ENCODE results near the gene OSBPL7. TPM values are rescaled to one million over a fixed set of nuclear protein-coding genes. Genes with fewer than 3 reads are reported as not detected.

OSBPL7 gene
- total RNA-seq, 1 donor from 2014 or later, result 14.4 TPM

DNA sequence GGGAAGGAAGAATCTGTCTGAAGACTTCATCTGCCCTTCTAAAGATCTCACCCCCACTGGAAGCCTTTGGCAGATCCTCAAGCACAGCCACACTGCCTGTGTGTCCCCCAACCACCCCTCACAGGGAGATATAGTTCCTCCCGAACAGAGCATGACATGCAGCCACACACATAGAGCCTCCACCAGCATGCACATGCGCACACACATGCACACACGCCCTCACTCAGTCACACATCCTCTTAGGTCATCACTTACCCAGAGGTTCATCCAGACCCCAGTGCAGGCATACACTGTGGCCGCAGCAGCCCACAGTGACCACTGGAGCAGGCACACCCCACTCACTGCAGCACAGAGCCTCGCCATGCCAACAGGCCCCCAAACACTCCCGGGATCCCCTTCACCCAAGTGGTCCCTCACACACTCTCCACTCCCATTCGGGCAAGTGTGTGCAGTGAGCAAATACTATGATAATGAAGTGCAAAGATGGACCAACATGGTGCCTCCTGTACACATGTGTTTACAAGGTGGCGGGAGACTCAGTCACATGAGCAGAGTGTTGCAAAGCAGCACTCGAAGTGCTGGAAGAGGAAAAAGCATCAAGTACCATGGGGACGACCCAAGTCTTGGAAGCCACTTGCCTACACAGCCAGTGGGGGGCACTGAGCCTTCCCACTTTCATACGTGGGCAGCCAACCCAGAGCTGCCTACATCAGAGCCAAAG is 46.4 kb upstream of the OSBPL7 start:
- no peaks in the 10 kb centered on the region for H3K9me3 ChIP-seq
- intact Hi-C loops (cut with DNase I), result no loop called here
- no peak for DNase-seq
- ATAC-seq, result no peak
- no peaks in the 10 kb centered on the region for H3K36me3 ChIP-seq
- H3K27ac ChIP-seq, result no peak overlapping the region
- H3K4me1 ChIP-seq, result no peaks in the 10 kb centered on the region
- H3K27me3 ChIP-seq, result peaks cover 17% of the 10 kb centered on the region
- TF ChIP-seq, protein P1, sequence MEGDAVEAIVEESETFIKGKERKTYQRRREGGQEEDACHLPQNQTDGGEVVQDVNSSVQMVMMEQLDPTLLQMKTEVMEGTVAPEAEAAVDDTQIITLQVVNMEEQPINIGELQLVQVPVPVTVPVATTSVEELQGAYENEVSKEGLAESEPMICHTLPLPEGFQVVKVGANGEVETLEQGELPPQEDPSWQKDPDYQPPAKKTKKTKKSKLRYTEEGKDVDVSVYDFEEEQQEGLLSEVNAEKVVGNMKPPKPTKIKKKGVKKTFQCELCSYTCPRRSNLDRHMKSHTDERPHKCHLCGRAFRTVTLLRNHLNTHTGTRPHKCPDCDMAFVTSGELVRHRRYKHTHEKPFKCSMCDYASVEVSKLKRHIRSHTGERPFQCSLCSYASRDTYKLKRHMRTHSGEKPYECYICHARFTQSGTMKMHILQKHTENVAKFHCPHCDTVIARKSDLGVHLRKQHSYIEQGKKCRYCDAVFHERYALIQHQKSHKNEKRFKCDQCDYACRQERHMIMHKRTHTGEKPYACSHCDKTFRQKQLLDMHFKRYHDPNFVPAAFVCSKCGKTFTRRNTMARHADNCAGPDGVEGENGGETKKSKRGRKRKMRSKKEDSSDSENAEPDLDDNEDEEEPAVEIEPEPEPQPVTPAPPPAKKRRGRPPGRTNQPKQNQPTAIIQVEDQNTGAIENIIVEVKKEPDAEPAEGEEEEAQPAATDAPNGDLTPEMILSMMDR (IDR thresholded peaks at IDR 0.05), result no peak
- H3K4me3 ChIP-seq, result no peak overlapping the region

DNA sequence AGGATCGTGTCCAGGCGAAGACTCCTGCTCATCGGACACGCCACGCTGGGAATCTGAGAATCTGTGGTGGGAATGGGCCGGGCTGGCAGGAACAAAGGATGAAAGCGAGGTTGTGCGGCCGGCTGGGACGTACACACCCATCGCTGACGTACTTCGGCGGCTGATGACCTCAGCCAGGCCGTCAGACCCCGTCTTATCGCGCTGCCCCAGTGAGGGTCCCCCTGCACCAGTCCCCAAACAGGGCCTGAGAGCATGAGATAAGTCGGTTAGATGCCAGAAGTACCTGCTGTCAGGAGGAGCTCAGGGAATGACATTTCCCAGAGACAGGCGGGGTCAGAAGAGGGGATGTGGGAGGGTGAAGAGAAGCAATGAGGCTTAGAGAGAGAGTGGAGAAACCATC is 45.3 kb upstream of the OSBPL7 start:
- no peak for ATAC-seq
- H3K27ac ChIP-seq, result no peak overlapping the region
- TF ChIP-seq, protein P1 (IDR thresholded peaks at IDR 0.05), result no peak
- no peaks in the 10 kb centered on the region for H3K4me1 ChIP-seq
- H3K36me3 ChIP-seq, result no peaks in the 10 kb centered on the region
- no peaks in the 10 kb centered on the region for H3K9me3 ChIP-seq
- peaks cover 7% of the 10 kb centered on the region for H3K27me3 ChIP-seq
- H3K4me3 ChIP-seq, result no peak overlapping the region
- intact Hi-C loops (cut with DNase I), result no loop called here
- DNase-seq, result no peak

DNA sequence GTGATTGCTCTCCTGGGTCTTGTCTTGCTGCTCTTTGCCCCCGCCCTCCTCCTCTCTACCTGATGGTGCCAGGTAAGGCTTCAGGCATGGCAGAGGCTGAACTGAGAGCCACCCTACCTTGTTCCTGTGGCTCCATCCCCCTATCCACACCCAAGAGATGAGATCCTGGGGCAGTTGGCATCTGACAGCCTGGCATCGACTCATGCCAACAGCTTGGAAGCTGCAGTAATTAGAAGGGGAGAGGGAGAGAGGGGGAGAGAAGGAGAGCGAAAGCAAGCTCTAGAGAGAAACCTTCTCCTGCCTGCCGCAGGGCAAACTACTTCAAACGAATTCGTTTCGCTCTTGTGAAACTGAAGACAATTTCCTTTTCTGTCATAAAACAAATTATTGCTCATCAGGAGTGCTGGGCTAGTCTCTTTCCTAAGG is 43.2 kb upstream of the OSBPL7 start:
- ATAC-seq, result no peak
- no peaks in the 10 kb centered on the region for H3K36me3 ChIP-seq
- no peak for DNase-seq
- no peak overlapping the region for H3K27ac ChIP-seq
- H3K27me3 ChIP-seq, result no peaks in the 10 kb centered on the region
- TF ChIP-seq, protein P1 (IDR thresholded peaks at IDR 0.05), result no peak
- no peaks in the 10 kb centered on the region for H3K4me1 ChIP-seq
- intact Hi-C loops (cut with DNase I), result no loop called here
- no peak overlapping the region for H3K4me3 ChIP-seq
- H3K9me3 ChIP-seq, result no peaks in the 10 kb centered on the region

DNA sequence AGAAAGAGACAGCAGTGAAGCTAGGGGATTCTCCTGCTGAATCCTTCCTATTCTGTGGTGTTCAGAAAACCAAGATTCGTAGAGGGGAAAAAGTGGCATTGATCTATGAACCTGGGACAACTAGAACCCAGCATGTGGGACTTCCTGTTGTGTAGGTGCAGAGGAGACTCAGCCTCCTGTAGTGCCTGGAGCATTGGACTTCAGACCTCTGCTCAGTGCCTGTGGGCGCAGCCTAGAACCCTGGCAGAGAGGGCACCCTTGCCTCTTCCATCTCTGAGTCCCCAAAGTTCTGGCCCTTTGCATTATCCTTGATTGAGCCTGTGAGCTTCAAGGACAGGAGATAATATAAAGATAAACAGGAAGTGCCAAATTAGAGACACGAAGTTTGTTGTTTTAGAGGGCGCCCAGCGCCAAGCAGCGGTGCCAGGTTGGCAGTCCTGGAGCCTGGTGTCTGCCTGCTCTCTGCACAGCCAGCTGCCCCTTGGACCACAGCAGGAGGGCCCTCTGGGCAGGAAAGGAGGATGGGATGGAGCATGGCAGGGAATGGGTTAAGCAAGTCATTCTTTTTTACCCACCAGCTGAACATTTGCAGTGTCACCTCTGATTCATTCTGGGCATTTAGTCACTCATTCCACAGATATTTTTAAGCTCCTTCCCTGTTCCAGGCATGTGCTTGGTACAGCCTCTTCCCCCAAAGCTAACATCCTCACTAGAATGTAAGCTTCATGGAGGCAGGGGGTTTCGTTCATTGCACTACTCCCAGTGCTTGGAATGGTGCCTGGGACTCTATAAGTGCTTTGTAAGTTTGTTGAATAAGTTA is 41.2 kb upstream of the OSBPL7 start:
- ATAC-seq, result peak; percentile 21
- DNase-seq, result no peak
- H3K4me1 ChIP-seq, result no peaks in the 10 kb centered on the region

DNA sequence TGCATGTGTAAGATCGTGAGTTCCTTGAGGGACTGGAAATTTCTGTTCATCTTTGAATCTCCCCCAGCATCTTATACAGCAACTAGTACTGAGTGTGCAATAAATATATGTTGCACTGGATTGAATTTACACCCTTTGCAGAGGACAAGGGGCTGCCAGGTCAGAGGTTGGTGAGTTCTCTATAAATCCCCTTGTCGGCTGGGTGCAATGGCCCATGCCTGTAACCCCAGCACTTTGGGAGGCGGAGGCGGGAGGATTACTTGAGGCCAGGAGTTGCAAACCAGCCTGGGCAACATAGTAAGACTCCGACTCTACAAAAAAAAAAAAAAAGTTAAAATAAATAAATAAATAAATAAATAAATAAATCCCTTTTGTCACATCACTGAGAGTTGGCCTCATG is 38.8 kb upstream of the OSBPL7 start:
- Histone ChIP-seq H3K36me3 (no peaks in the 10 kb centered on the region), H3K4me3 (no peak overlapping the region), H3K27ac (no peak overlapping the region), H3K9me3 (no peaks in the 10 kb centered on the region), H3K4me1 (no peaks in the 10 kb centered on the region), H3K27me3 (peaks cover 5% of the 10 kb centered on the region)
- TF ChIP-seq, protein P1 (IDR thresholded peaks at IDR 0.05), result no peak
- intact Hi-C loops (cut with DNase I), result no loop called here
- ATAC-seq (no peak), DNase-seq (no peak)

More for the DNA sequence above, 41.2 kb upstream of the OSBPL7 start:
- intact Hi-C loops (cut with DNase I), result no loop called here
- H3K27ac ChIP-seq, result no peak overlapping the region
- no peaks in the 10 kb centered on the region for H3K36me3 ChIP-seq
- no peak overlapping the region for H3K4me3 ChIP-seq
- no peaks in the 10 kb centered on the region for H3K27me3 ChIP-seq
- H3K9me3 ChIP-seq, result no peaks in the 10 kb centered on the region
- TF ChIP-seq, protein P1 (IDR thresholded peaks at IDR 0.05), result no peak
